Activated CD4-positive, alpha-beta T cell treated with anti-CD3 and anti-CD28 coated beads for 1 hour (primary cell): ENCODE results near the gene C3orf18.

ENCODE experiments used
- DNase-seq: peaks from one replicate; pipeline ENCODE4 v3.0.0-alpha.2; 2020

C3orf18 gene

GRCh38 chr3:50603261-50604109 is 35.9 kb upstream of the C3orf18 start:
- no peak for DNase-seq

GRCh38 chr3:50602595-50603191 is 35.1 kb upstream of the C3orf18 start:
- no peak for DNase-seq

GRCh38 chr3:50600841-50601591 is 33.5 kb upstream of the C3orf18 start:
- no peak for DNase-seq

GRCh38 chr3:50600141-50600753 is 32.7 kb upstream of the C3orf18 start:
- no peak for DNase-seq

- no peak for DNase-seq
These were observed 32.2 kb upstream of the C3orf18 start for GRCh38 chr3:50599716-50600118.

- no peak for DNase-seq
These were observed 31.7 kb upstream of the C3orf18 start for GRCh38 chr3:50599115-50599715.

GRCh38 chr3:50594253-50594785 is 26.8 kb upstream of the C3orf18 start:
- DNase-seq, result no peak

- DNase-seq, result no peak
These were observed 25.0 kb upstream of the C3orf18 start for GRCh38 chr3:50592568-50592967.

- DNase-seq, result no peak
These were observed 23.7 kb upstream of the C3orf18 start for GRCh38 chr3:50591196-50591741.

GRCh38 chr3:50588759-50589433 is 21.3 kb upstream of the C3orf18 start:
- DNase-seq, result no peak

GRCh38 chr3:50587806-50588758 is 20.5 kb upstream of the C3orf18 start:
- DNase-seq, result no peak

- DNase-seq, result no peak
These were observed 19.8 kb upstream of the C3orf18 start for GRCh38 chr3:50587373-50587772.

- DNase-seq, result no peak
These were observed 19.2 kb upstream of the C3orf18 start for GRCh38 chr3:50586763-50587070.

- DNase-seq, result no peak
These were observed 18.6 kb upstream of the C3orf18 start for GRCh38 chr3:50585919-50586762.

- DNase-seq, result no peak
These were observed 16.8 kb upstream of the C3orf18 start for GRCh38 chr3:50584391-50584790.

- DNase-seq, result no peak
These were observed 16.4 kb upstream of the C3orf18 start for GRCh38 chr3:50583897-50584296.

GRCh38 chr3:50582083-50582482 is 14.5 kb upstream of the C3orf18 start:
- DNase-seq, result no peak

- DNase-seq, result no peak
These were observed 13.9 kb upstream of the C3orf18 start for GRCh38 chr3:50581459-50581842.

GRCh38 chr3:50580683-50581458 is 13.3 kb upstream of the C3orf18 start:
- DNase-seq, result no peak
